GM06990 (cell line): ENCODE measurements around the gene ITGAL.
"Not testable (repeated sequence)": the region's sequence is repeated elsewhere in the genome, so short reads cannot be mapped to it uniquely, and the experiment has no call there.

Source experiments
- DNase-seq: peaks from one replicate; pipeline ENCODE4 v3.0.0-alpha.2; 2011; ENCODE audit not compliant: insufficient read length; ENCODE audit errors: extremely low read depth
- H3K27me3 ChIP-seq: replicated peaks from 2 replicates; pipeline ENCODE4 v1.6.0; 2011; ENCODE audit warnings: low read length; ENCODE audit not compliant: control insufficient read depth, insufficient read depth
- H3K36me3 ChIP-seq: 2 replicates; pipeline ENCODE4 v1.5.1; 2011; ENCODE audit warnings: low read length; ENCODE audit not compliant: control insufficient read depth, insufficient read depth
- H3K4me3 ChIP-seq: replicated peaks from 2 replicates; pipeline ENCODE4 v1.5.1; 2011; ENCODE audit warnings: low read depth, mild to moderate bottlenecking, control low read depth, low read length
- CTCF ChIP-seq: IDR thresholded peaks from 2 replicates; pipeline ENCODE4 v1.5.1; 2011; ENCODE audit warnings: low read length, control low read depth, mild to moderate bottlenecking, inconsistent platforms; ENCODE audit not compliant: insufficient read depth, poor library complexity, severe bottlenecking

ITGAL gene

GRCh38 chr16:30539000-30539964 lies 66.7 kb downstream of the ITGAL start:
- no peak for TF ChIP-seq CTCF
- no peak for DNase-seq
- no peaks in the 10 kb centered on the region for H3K27me3 ChIP-seq
- H3K36me3 ChIP-seq: no peaks in the 10 kb centered on the region; the same call in 1 of the 2 replicates
- no peak overlapping the region for H3K4me3 ChIP-seq

- not testable (repeated sequence) for H3K36me3 ChIP-seq, H3K27me3 ChIP-seq, DNase-seq, H3K4me3 ChIP-seq
These were observed 67.5 kb downstream of the ITGAL start for GRCh38 chr16:30539986-30540526.

GRCh38 chr16:30540916-30541464 lies 68.4 kb downstream of the ITGAL start:
- H3K27me3 ChIP-seq, H3K4me3 ChIP-seq, DNase-seq, H3K36me3 ChIP-seq: not testable (repeated sequence)

GRCh38 chr16:30541502-30542329 lies 69.2 kb downstream of the ITGAL start:
- DNase-seq: no peak
- H3K27me3 ChIP-seq: no peaks in the 10 kb centered on the region
- no peaks in the 10 kb centered on the region; the same call in 1 of the 2 replicates for H3K36me3 ChIP-seq
- H3K4me3 ChIP-seq: no peak overlapping the region
- TF ChIP-seq CTCF: no peak

GRCh38 chr16:30543067-30543466 lies 70.5 kb downstream of the ITGAL start:
- no peak for TF ChIP-seq CTCF
- Histone ChIP-seq H3K36me3 (no peaks in the 10 kb centered on the region; the same call in 1 of the 2 replicates), H3K27me3 (no peaks in the 10 kb centered on the region), H3K4me3 (no peak overlapping the region)
- DNase-seq: no peak

GRCh38 chr16:30546115-30546514 lies 73.6 kb downstream of the ITGAL start:
- no peak overlapping the region for H3K4me3 ChIP-seq
- no peaks in the 10 kb centered on the region for H3K27me3 ChIP-seq
- DNase-seq: no peak
- no peaks in the 10 kb centered on the region; the same call in 1 of the 2 replicates for H3K36me3 ChIP-seq
- TF ChIP-seq CTCF: no peak
